ENCODE results near the gene CREB1. TPM values are rescaled to one million over a fixed set of nuclear protein-coding genes. Genes with fewer than 3 reads are reported as not detected.

CREB1 gene
- total RNA-seq, 6 experiments from 2014 or later: 10.1 to 22.6 (median 16.8) TPM

DNA sequence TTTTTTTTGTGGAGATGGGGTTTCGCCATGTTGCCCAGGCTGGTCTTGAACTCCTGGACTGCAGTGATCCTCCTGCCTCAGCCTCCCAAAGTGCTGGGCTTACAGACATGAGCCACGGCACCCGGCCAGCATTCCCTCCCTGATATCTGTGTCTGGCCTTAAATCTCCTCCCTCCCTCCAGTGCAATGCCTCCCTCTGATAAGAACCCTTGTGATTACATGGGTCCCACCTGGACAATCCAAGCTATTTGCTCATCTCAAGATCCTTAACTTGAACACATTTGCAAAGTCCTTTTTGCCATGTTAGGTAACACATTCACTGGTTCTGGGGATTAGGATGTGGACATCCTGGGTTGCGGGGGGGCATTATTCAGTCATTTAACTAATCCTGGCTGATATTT, 40.5 kb upstream of the CREB1 start:
- no peak overlapping the region for H3K4me3 ChIP-seq
- TF ChIP-seq, protein P1, sequence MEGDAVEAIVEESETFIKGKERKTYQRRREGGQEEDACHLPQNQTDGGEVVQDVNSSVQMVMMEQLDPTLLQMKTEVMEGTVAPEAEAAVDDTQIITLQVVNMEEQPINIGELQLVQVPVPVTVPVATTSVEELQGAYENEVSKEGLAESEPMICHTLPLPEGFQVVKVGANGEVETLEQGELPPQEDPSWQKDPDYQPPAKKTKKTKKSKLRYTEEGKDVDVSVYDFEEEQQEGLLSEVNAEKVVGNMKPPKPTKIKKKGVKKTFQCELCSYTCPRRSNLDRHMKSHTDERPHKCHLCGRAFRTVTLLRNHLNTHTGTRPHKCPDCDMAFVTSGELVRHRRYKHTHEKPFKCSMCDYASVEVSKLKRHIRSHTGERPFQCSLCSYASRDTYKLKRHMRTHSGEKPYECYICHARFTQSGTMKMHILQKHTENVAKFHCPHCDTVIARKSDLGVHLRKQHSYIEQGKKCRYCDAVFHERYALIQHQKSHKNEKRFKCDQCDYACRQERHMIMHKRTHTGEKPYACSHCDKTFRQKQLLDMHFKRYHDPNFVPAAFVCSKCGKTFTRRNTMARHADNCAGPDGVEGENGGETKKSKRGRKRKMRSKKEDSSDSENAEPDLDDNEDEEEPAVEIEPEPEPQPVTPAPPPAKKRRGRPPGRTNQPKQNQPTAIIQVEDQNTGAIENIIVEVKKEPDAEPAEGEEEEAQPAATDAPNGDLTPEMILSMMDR (IDR thresholded peaks at IDR 0.05): no peak
- no peak for TF ChIP-seq POLR2A (IDR thresholded peaks at IDR 0.05)
- no peak overlapping the region for H3K27ac ChIP-seq
- no peaks in the 10 kb centered on the region for H3K36me3 ChIP-seq
- ATAC-seq: no peak
- 100% methylated on average over 1 of the region's 4 CpGs for WGBS (ENCODE audit: insufficient coverage, low coverage, low lambda C conversion rate, missing lambda C conversion rate)
- no peaks in the 10 kb centered on the region for H3K4me1 ChIP-seq
- no peaks in the 10 kb centered on the region for H3K27me3 ChIP-seq
- no peak for DNase-seq
- intact Hi-C loops (cut with DNase I): no loop called here
- H3K9me3 ChIP-seq: no peaks in the 10 kb centered on the region

- Histone ChIP-seq H3K27me3 (no peaks in the 10 kb centered on the region), H3K4me1 (no peaks in the 10 kb centered on the region), H3K27ac (no peak overlapping the region), H3K9me3 (no peaks in the 10 kb centered on the region), H3K36me3 (no peaks in the 10 kb centered on the region), H3K4me3 (no peak overlapping the region)
- no peak for TF ChIP-seq POLR2A (IDR thresholded peaks at IDR 0.05)
- TF ChIP-seq, protein P1 (IDR thresholded peaks at IDR 0.05): no peak
- ATAC-seq (no peak), DNase-seq (no peak)
- intact Hi-C loops (cut with DNase I): no loop called here
- WGBS (ENCODE audit: insufficient coverage, low coverage, low lambda C conversion rate, missing lambda C conversion rate): 89% methylated on average over 3 of the region's 3 CpGs
Measured at GRCh38 chr2:207490441-207490840, 39.3 kb upstream of the CREB1 start.

GRCh38 chr2:207491086-207491485, 38.7 kb upstream of the CREB1 start:
- 62% methylated on average over 2 of the region's 2 CpGs for WGBS (ENCODE audit: insufficient coverage, low coverage, low lambda C conversion rate, missing lambda C conversion rate)
- TF ChIP-seq, protein P1 (IDR thresholded peaks at IDR 0.05): no peak
- TF ChIP-seq POLR2A (IDR thresholded peaks at IDR 0.05): no peak
- no peak for ATAC-seq
- intact Hi-C loops (cut with DNase I): no loop called here
- Histone ChIP-seq H3K36me3 (no peaks in the 10 kb centered on the region), H3K4me1 (no peaks in the 10 kb centered on the region), H3K9me3 (no peaks in the 10 kb centered on the region), H3K4me3 (no peak overlapping the region), H3K27me3 (no peaks in the 10 kb centered on the region), H3K27ac (no peak overlapping the region)
- no peak for DNase-seq

DNA sequence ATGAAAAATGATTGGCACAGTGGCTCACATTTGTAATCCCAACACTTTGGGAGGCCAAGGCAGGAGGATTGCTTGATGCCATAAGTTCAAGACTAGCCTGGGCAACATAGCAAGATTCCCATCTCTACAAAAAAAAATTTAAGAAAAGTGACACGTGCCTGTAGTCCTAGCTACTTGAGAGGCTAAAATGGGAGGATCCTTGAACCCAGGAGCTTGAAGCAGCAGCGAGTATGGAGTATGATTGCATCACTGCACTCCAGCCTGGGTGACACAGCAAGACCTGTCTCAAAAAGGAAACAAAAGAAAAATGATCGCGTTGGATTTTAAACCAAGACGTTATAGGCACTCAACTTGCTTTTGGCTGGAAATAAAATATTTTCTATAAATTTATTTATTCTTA, 37.8 kb upstream of the CREB1 start:
- Histone ChIP-seq H3K4me1 (no peaks in the 10 kb centered on the region), H3K9me3 (no peaks in the 10 kb centered on the region), H3K36me3 (no peaks in the 10 kb centered on the region), H3K27me3 (no peaks in the 10 kb centered on the region), H3K4me3 (no peak overlapping the region), H3K27ac (no peak overlapping the region)
- 29% methylated on average over 5 of the region's 5 CpGs for WGBS (ENCODE audit: insufficient coverage, low coverage, low lambda C conversion rate, missing lambda C conversion rate)
- intact Hi-C loops (cut with DNase I): no loop called here
- ATAC-seq (no peak), DNase-seq (no peak)
- TF ChIP-seq POLR2A (IDR thresholded peaks at IDR 0.05): no peak
- TF ChIP-seq, protein P1 (IDR thresholded peaks at IDR 0.05): no peak

DNA sequence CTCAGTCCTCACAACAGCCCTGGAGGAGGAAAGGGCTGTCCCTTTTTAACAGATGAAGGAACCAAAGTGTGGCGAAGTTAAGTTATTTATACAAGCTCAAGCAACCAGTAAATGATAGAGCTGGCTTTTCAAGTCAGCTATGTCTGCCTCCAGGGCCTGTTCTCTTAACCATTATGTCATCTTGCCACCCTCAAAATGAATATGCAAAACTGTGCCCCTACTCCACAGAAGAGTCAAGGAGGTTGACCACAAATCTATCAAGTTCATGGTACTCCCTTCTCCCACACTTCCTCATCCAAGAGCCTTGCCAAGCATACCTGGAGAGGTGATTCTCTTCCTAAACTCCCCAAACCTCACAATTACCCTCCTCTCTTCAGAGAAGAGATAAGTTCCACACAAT, 37.3 kb upstream of the CREB1 start:
- Histone ChIP-seq H3K9me3 (no peaks in the 10 kb centered on the region), H3K4me1 (no peaks in the 10 kb centered on the region), H3K36me3 (no peaks in the 10 kb centered on the region), H3K27me3 (no peaks in the 10 kb centered on the region), H3K27ac (no peak overlapping the region), H3K4me3 (no peak overlapping the region)
- no peak for DNase-seq
- 100% methylated on average over 1 of the region's 1 CpG for WGBS (ENCODE audit: insufficient coverage, low coverage, low lambda C conversion rate, missing lambda C conversion rate)
- intact Hi-C loops (cut with DNase I): no loop called here
- TF ChIP-seq, protein P1 (IDR thresholded peaks at IDR 0.05): no peak
- no peak for TF ChIP-seq POLR2A (IDR thresholded peaks at IDR 0.05)
- no peak for ATAC-seq
